Prostate gland (tissue), 2 donors: ENCODE measurements around the gene BDNF.

Experiments
- POLR2A ChIP-seq: fragments of 450-650 bp; IDR thresholded peaks from one replicate; pipeline ENCODE4 v1.6.1; 2016; ENCODE audit warnings: antibody characterized with exemption, mild to moderate bottlenecking
- POLR2AphosphoS5 ChIP-seq: sonication (generic); formaldehyde crosslinking; IDR thresholded peaks from one replicate; pipeline ENCODE4 v1.6.1; 2017; ENCODE audit warnings: antibody characterized with exemption
- TF ChIP-seq, protein P1 (sequence below), 4 experiments: fragments of 200-600 bp in 2 of 4; fragments of 450-650 bp in 2 of 4; sonication (generic) in 2 of 4; IDR thresholded peaks; 1 replicate in 3 of 4; 2 replicates in 1 of 4; pipeline ENCODE4 v1.5.1; 2016 to 2019; ENCODE audit warnings: antibody characterized with exemption in 4 of 4, mild to moderate bottlenecking in 2 of 4, moderate library complexity in 2 of 4

DNA sequence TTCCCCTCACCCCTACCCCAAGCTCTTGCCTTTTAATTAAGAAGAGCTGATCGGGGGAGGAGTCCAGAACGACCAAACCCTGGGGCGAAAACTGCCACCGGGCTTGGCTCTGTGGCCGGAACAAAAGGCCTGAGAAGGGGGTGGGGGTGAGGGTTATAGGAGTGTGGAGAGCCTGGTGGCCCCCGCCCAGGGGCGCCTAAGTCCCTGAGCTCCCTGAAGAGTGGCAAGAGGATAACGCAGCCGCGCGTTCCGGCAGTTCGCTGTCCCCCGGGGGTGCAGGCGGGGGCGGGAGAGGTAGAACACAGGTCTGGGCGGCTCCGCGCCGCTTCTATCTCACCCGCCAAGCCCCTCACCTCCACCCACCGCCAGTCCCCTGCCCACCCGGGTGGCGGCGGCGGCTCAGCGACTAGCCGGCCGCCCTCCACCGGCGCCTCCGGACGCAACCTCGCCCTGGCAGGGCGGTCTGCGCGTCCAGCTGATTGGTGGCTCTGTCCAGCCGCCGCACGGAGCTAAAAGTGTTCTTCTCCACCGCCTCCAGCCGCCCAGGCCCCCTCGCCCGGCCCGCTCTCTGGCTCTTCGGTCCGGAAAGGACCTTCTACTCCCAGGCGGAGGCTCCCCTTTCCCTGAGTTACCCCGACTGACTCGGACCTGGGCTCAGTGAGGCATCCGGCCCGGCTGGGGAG is 18.7 kb upstream of the BDNF start:
- TF ChIP-seq, protein P1, sequence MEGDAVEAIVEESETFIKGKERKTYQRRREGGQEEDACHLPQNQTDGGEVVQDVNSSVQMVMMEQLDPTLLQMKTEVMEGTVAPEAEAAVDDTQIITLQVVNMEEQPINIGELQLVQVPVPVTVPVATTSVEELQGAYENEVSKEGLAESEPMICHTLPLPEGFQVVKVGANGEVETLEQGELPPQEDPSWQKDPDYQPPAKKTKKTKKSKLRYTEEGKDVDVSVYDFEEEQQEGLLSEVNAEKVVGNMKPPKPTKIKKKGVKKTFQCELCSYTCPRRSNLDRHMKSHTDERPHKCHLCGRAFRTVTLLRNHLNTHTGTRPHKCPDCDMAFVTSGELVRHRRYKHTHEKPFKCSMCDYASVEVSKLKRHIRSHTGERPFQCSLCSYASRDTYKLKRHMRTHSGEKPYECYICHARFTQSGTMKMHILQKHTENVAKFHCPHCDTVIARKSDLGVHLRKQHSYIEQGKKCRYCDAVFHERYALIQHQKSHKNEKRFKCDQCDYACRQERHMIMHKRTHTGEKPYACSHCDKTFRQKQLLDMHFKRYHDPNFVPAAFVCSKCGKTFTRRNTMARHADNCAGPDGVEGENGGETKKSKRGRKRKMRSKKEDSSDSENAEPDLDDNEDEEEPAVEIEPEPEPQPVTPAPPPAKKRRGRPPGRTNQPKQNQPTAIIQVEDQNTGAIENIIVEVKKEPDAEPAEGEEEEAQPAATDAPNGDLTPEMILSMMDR (IDR thresholded peaks at IDR 0.05): no peak
- TF ChIP-seq POLR2A (no peak), POLR2AphosphoS5 (no peak)
